Cardiac muscle cell (in vitro differentiated cells and primary cell): ENCODE results near the gene SERTAD1. TPM values are rescaled to one million over a fixed set of nuclear protein-coding genes. Genes with fewer than 3 reads are reported as not detected.
A peak's percentile ranks its signal among the peaks of the same experiment; 100 is the strongest.

Experiments used
- DNase-seq, 2 donors: peaks; one replicate each; pipeline versions ENCODE4 v3.0.0 to v3.0.0-alpha.2; 2010 to 2017; ENCODE audit warnings: low read depth in 1 of 2, low spot score in 1 of 2
- H3K27ac ChIP-seq: fragments of 200-600 bp; sonication (generic); 2 replicates; pipeline ENCODE4 v1.5.1; 2016
- H3K27me3 ChIP-seq: fragments of 200-600 bp; sonication (generic); 2 replicates; pipeline ENCODE4 v1.6.0; 2016; ENCODE audit warnings: control low read depth
- H3K36me3 ChIP-seq: fragments of 200-600 bp; sonication (generic); 2 replicates; pipeline ENCODE4 v1.5.1; 2016; ENCODE audit warnings: control low read depth
- H3K4me1 ChIP-seq: fragments of 200-600 bp; sonication (generic); 2 replicates; pipeline ENCODE4 v1.8.1; 2017; ENCODE audit warnings: low read depth, mild to moderate bottlenecking, mixed run types
- H3K4me3 ChIP-seq: fragments of 200-600 bp; sonication (generic); 2 replicates; pipeline ENCODE4 v1.5.1; 2016; ENCODE audit warnings: mild to moderate bottlenecking
- H3K9me3 ChIP-seq: fragments of 200-600 bp; sonication (generic); 2 replicates; pipeline ENCODE4 v1.5.1; 2017; ENCODE audit warnings: low read depth, mild to moderate bottlenecking, control low read depth
- CTCF ChIP-seq: IDR thresholded peaks from 2 replicates; pipeline ENCODE4 v1.5.1; 2012; ENCODE audit warnings: low read depth, mild to moderate bottlenecking, low read length
- polyA plus RNA-seq: library from polyadenylated mRNA; unstranded; fragments of >200 nt; fragmentation: Nextera tagmentation; extraction: Ambion mirVana; gene quantifications from 2 replicates; pipeline ENCODE4 v1.2.1, GENCODE V29; 2016
- total RNA-seq: library from RNA; depleted of rRNA; stranded (reverse); fragments of >200 nt; gene quantifications from 2 replicates; pipeline ENCODE4 v1.2.3, GENCODE V29; 2016

Gene SERTAD1, protein sequence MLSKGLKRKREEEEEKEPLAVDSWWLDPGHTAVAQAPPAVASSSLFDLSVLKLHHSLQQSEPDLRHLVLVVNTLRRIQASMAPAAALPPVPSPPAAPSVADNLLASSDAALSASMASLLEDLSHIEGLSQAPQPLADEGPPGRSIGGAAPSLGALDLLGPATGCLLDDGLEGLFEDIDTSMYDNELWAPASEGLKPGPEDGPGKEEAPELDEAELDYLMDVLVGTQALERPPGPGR
- total RNA-seq, result 14.4 and 18.8 TPM in 2 replicates
- polyA plus RNA-seq, result 18.2 and 19.5 TPM in 2 replicates

DNA sequence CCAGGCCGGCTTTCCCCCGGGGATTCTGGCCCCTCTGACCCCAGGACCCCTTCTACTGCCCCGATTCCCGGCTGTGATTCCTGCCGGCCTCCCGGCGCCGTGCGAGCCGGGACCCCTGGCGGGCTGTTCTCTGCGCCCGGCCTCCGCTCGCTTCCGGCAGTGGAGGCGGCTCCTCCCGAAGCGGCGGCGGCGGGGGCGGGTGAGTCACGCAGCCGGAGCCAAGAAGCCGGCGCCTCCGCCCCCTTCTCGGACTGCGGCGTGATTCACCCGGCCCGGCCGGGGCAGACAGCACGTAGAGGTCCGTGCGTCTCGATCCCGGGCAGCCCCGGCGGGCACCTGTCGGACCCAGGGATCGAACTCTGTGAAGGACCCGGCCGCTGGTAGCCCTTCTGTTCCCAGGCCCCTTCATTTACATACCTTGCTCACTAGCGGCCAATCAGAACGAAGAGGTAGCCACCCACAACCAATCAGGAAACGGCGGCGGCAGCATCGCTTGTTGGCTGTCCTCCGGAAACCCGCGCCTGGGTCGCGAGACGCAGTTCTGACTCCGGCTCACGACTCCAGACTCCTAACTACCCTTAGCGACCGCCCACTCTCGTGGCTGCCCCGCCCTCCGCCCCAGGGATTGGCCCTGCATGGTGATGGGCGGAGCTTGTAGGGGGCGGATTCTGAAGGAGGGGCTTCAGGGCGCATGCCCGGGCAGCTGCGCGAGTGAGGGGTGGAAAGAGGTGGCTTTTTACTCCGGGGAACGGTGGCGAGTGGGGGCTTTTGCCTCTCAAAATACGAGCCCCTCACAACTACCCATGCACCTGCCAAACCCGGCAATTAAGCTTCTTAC is at the start of gene SERTAD1:
TSS of gene SERTAD1 (minus strand) at position 543 of the 838 bp plus-strand sequence. CDS start 2,446 bp downstream, outside the sequence.
- Histone ChIP-seq H3K36me3 (no peaks in the 10 kb centered on the region), H3K27me3 (no peaks in the 10 kb centered on the region), H3K9me3 (no peaks in the 10 kb centered on the region), H3K4me3 (peak within 1 kb of the TSS; percentile 81), H3K4me1 (peaks cover 18% of the 10 kb centered on the region), H3K27ac (peak within 1 kb of the TSS; percentile 98)
- peak; percentile 100 for DNase-seq
- peak; percentile 55 for TF ChIP-seq CTCF

- H3K36me3 ChIP-seq, result no peaks in the 10 kb centered on the region
- H3K4me1 ChIP-seq, result no peaks in the 10 kb centered on the region
- no peak overlapping the region for H3K4me3 ChIP-seq
- no peak for DNase-seq
- peaks cover 9% of the 10 kb centered on the region for H3K27me3 ChIP-seq
- H3K27ac ChIP-seq, result no peak overlapping the region
- H3K9me3 ChIP-seq, result no peaks in the 10 kb centered on the region
- TF ChIP-seq CTCF, result no peak
These were observed 48.9 kb upstream of the SERTAD1 start for GRCh38 chr19:40474737-40475136.

DNA sequence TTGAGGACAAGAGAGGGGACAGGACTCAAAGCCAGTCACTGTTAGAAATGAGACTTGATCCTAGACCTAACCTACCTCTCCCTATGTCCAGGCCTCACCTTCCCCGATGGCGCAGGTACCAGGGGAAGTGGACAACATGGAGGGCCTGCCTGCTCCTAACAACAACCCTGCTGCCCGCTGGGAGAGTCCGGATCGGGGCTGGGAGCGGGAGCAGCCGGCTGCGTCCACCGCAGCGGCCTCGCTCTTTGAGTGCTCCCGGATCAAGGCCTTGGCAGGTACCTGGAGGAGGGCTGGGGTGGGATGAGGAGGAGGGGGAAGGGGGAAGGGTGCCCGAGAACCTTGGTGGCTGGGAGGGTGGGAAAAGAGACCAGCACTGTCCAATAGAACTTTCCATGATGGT is 46.7 kb upstream of the SERTAD1 start:
- TF ChIP-seq CTCF, result no peak

GRCh38 chr19:40471111-40471510 is 45.3 kb upstream of the SERTAD1 start:
- Histone ChIP-seq H3K36me3 (no peaks in the 10 kb centered on the region), H3K9me3 (no peaks in the 10 kb centered on the region), H3K4me3 (no peak overlapping the region), H3K27me3 (peaks cover 34% of the 10 kb centered on the region), H3K27ac (no peak overlapping the region), H3K4me1 (no peaks in the 10 kb centered on the region)
- TF ChIP-seq CTCF, result no peak
- DNase-seq, result no peak

More for the DNA sequence above, 46.7 kb upstream of the SERTAD1 start:
- Histone ChIP-seq H3K27ac (no peak overlapping the region), H3K4me1 (no peaks in the 10 kb centered on the region), H3K4me3 (no peak overlapping the region), H3K27me3 (peaks cover 21% of the 10 kb centered on the region), H3K9me3 (no peaks in the 10 kb centered on the region), H3K36me3 (no peaks in the 10 kb centered on the region)
- DNase-seq, result no peak

- H3K27ac ChIP-seq, result no peak overlapping the region
- no peaks in the 10 kb centered on the region for H3K36me3 ChIP-seq
- no peaks in the 10 kb centered on the region for H3K9me3 ChIP-seq
- H3K4me1 ChIP-seq, result peaks cover 5% of the 10 kb centered on the region
- no peak overlapping the region for H3K4me3 ChIP-seq
- no peak for DNase-seq
- H3K27me3 ChIP-seq, result peaks cover 34% of the 10 kb centered on the region
- no peak for TF ChIP-seq CTCF
These were observed 43.2 kb upstream of the SERTAD1 start for GRCh38 chr19:40469011-40469410.
